DMS153 treated with DMSO at 0.1 percent for 48 hours (cell line): ENCODE data around the gene CLP1.
"Not testable (repeated sequence)": the region's sequence is repeated elsewhere in the genome, so short reads cannot be mapped to it uniquely, and the experiment has no call there.

ENCODE experiments used
- DNase-seq: peaks from one replicate; lab custom pipeline; 2025; ENCODE audit not compliant: unreplicated experiment; lab: John Stamatoyannopoulos, UW

Gene CLP1

DNA sequence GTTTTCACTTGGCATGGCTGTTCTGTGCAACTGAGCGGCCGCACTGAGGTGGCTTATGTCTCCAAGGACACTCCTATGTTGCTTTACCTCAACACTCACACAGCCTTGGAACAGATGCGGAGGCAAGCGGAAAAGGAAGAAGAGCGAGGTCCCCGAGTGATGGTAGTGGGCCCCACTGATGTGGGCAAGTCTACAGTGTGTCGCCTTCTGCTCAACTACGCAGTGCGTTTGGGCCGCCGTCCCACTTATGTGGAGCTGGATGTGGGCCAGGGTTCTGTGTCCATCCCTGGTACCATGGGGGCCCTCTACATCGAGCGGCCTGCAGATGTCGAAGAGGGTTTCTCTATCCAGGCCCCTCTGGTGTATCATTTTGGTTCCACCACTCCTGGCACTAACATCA lies 2.1 kb downstream of the CLP1 start:
- DNase-seq, result no peak

DNA sequence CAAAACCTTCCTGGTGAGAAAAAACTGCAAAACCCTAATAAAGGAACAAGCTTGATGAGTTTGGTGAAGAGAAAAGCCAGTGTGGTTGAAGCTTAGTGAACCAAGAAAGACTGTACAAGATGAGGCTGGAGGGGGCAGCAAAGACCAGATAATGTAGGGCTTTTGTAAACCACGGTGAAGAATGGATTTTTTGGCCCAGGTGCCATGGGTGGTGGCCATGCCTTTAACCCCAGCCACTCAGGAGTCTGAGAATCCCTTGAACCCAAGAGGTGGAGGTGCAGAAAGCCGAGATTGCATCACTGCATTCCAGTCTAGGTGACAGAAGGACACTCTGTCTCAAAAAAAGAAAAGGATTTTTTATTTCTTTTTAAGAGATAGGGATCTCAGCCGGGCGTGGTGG lies 5.3 kb downstream of the CLP1 start:
- no peak for DNase-seq

DNA sequence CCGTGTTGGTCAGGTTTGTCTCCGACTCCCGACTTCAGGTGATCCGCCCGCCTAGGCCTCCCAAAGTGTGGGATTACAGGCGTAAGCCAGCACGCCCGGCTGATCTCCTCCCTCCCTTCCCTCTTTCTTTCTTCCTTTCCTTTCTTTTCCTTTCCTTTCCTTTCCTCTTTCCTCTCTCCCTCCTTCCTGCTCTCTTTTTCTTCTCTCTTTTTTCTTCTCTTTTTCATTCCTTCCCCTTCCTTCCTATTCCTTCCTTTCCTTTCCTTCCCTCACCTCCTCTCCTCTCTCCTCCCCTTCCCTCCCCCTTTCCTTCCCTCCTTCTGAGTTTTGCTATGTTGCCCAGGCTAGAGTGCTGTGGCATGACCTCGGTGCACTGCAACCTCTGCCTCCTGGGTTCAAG lies 6.4 kb downstream of the CLP1 start:
- DNase-seq, result no peak

DNA sequence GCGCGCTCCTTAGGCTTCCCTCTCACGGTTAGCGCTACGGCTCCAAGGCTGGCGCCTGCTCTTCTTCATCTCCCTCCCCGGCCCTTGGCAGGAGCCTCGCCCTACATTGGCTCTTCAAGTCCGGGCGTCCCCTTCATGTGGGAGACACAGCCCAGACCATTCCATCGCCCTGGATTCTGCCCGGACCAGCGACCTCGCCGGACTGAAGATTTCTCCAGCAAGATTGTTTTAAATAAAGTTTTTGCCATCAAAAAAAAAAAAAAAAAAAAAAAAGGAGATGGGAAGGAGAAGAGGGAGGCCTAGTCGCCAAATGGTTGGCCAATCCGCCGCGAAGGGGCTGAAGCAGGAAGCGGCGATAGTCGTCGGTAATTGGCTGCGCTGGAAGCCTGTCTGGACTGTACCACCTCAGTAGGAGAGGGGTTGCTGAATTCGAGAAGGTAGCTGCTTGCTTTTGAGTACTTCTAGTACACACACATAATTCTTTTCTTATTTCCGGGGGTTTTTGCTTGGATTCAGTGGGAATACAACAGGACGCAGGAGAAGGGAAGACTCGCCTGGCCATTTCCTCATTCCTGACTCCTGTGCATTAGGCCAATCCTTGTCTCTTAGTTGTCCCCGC lies 9.7 kb downstream of the CLP1 start:
- DNase-seq, result peak; percentile 99

GRCh38 chr11:57667736-57668433 lies 10.3 kb downstream of the CLP1 start, which contains the start of gene ZDHHC5:
TSS of gene ZDHHC5 (plus strand) at chr11:57668114. CDS start at chr11:57673091, 4,977 bp downstream.
- peak; percentile 99 for DNase-seq

GRCh38 chr11:57668434-57668782 lies 10.8 kb downstream of the CLP1 start:
- no peak for DNase-seq

DNA sequence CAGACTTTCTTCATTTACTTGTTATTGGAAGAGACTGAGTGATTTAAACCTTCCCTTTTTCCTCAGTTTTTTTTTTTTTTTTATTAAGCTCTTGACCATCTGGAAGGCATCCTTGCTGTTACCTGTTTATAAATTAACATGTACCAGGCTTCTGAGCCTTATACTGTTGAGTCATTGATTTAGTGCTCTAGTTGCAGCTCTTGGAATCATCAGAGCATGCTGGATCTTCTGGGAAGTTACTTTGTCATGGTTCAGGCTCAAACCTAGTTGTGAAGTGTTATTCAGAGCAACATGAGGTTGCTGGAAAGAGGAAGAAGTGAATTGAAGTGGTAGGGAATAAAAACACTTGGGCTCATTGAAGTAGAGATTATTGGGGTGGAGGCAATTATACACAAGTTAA lies 16.7 kb downstream of the CLP1 start:
- no peak for DNase-seq

- DNase-seq, result no peak
Measured at GRCh38 chr11:57675176-57675941, 17.8 kb downstream of the CLP1 start.

DNA sequence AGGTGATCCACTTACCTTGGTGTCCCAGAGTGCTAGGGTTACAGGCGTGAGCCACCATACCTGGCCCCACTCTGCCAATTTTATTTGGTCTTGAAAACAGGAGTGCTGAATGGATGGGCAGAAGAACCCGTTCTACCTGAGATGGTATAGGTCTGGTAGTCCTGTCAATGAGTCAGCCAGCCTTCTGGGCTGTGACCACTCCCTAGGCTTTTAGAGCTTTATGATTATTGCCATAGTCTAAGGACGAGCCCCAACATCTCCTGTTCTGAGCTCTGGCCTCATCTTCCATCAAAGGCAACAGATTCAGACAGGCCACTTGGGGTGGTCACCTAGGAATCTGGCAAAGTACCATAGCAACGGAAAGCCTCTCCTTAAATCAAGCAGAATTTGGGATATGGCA lies 21.8 kb downstream of the CLP1 start:
- no peak for DNase-seq

GRCh38 chr11:57680552-57680874 lies 23.0 kb downstream of the CLP1 start:
- no peak for DNase-seq

- DNase-seq, result no peak
Measured at GRCh38 chr11:57681168-57681567, 23.6 kb downstream of the CLP1 start.

- DNase-seq, result not testable (repeated sequence)
Measured at GRCh38 chr11:57690474-57690873, 32.9 kb downstream of the CLP1 start.

DNA sequence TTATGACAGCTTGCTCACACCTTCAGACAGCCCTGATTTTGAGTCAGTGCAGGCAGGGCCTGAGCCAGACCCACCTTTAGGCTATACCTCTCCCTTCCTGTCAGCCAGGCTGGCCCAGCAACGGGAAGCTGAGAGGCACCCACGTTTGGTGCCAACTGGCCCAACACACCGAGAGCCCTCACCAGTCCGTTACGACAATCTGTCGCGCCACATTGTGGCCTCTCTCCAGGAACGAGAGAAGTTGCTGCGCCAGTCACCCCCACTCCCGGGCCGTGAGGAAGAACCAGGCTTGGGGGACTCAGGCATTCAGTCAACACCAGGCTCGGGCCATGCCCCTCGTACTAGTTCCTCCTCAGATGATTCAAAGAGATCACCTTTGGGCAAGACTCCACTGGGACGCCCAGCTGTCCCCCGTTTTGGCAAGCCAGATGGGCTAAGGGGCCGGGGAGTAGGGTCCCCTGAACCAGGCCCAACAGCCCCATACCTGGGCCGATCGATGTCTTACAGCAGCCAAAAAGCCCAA lies 41.3 kb downstream of the CLP1 start:
- DNase-seq, result no peak

DNA sequence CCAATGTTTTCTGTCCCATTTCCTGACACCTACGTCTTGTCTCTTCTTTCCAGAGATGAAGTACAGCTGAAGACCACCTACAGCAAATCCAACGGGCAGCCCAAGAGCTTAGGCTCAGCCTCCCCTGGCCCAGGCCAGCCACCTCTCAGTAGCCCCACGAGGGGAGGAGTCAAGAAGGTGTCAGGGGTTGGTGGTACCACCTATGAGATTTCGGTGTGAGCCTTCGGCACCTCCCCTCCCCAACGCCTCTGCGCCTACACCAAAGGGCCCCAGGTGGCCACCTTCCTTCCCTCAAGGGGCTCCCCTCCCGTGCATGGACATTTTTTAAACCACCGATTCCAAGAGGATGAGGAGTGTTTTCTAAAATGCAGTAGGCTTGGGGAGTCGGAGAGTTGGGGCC lies 42.3 kb downstream of the CLP1 start:
- no peak for DNase-seq

GRCh38 chr11:57700425-57700824 lies 42.9 kb downstream of the CLP1 start:
- no peak for DNase-seq

- DNase-seq, result no peak
Measured at GRCh38 chr11:57703341-57703740, 45.8 kb downstream of the CLP1 start.

DNA sequence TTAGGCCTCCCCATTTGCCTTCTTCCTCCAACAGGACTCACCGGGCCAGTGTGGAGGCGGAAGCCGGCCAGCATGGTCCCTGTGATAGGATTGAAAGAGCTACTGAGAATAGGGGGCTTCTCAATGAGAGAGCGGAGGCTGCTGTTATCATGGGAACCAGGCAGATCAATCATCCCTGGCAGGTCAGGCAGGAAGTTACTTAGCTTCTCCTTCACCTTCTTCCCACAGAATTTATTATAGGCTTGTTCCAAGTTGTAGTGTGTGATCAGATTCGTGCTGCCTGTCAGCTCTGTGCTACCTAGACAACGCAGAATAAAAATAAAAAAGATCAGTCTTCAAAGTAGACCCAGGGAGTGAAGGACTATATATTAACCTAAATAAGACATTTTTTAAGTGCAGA lies 47.4 kb downstream of the CLP1 start:
- DNase-seq, result no peak

- not testable (repeated sequence) for DNase-seq
Measured at GRCh38 chr11:57705432-57705831, 47.9 kb downstream of the CLP1 start.

GRCh38 chr11:57709802-57710367 lies 52.3 kb downstream of the CLP1 start:
- no peak for DNase-seq
